PC-3 (cell line): Measurements from ENCODE around the gene RALA. TPM values are rescaled to one million over a fixed set of nuclear protein-coding genes. Genes with fewer than 3 reads are reported as not detected.

Experiments used
- ATAC-seq: fragments of 200-7000 bp; cut with Tn5 transposase; 2 replicates; pipeline ENCODE4 v1.9.1; 2020; ENCODE audit warnings: mild to moderate bottlenecking, moderate library complexity
- BruUV-seq: library from RNA; stranded (reverse); fragments of 400-500 nt; replicated peaks from 2 replicates; lab custom pipeline; 2021; lab: Mats Ljungman, UMichigan
- CTCF ChIA-PET: fragments of 300-600 bp; sonication (Branson Sonifier 250); formaldehyde crosslinking; loops from one replicate; lab custom pipeline; 2022; ENCODE audit warnings: antibody characterized with exemption; lab: Charles Lee
- POLR2A ChIA-PET: fragments of 300-600 bp; sonication (Branson Sonifier 250); formaldehyde crosslinking; loops from one replicate; lab custom pipeline; 2022; ENCODE audit warnings: antibody characterized with exemption; ENCODE audit not compliant: unreplicated experiment; lab: Charles Lee
- DNase-seq: peaks from one replicate; pipeline ENCODE4 v3.0.0-alpha.2; 2015
- H2AFZ ChIP-seq: fragments of 300-600 bp; sonication (generic); 2 replicates; pipeline ENCODE4 v1.6.0; 2016; ENCODE audit warnings: antibody characterized with exemption, low read length
- H3F3A ChIP-seq: fragments of 300-600 bp; sonication (generic); one replicate; pipeline ENCODE4 v1.6.0; 2017; ENCODE audit warnings: antibody characterized with exemption, low read length, control low read depth, mild to moderate bottlenecking; ENCODE audit not compliant: unreplicated experiment
- H3K27ac ChIP-seq: fragments of 300-600 bp; sonication (generic); 2 replicates; pipeline ENCODE4 v1.5.1; 2016; ENCODE audit warnings: mild to moderate bottlenecking, low read length
- H3K27me3 ChIP-seq: fragments of 300-600 bp; sonication (generic); 2 replicates; pipeline ENCODE4 v1.6.1; 2016; ENCODE audit warnings: low read length, mixed read lengths
- H3K36me3 ChIP-seq: fragments of 300-600 bp; sonication (generic); 2 replicates; pipeline ENCODE4 v1.6.1; 2016; ENCODE audit warnings: low read depth, mixed run types, low read length, mixed read lengths
- H3K4me1 ChIP-seq: fragments of 300-600 bp; sonication (generic); 2 replicates; pipeline ENCODE4 v1.5.1; 2016; ENCODE audit warnings: low read length; ENCODE audit not compliant: insufficient read depth
- H3K4me2 ChIP-seq: fragments of 300-600 bp; sonication (generic); 2 replicates; pipeline ENCODE4 v1.6.0; 2016; ENCODE audit warnings: low read length
- H3K4me3 ChIP-seq: fragments of 300-600 bp; sonication (generic); 2 replicates; pipeline ENCODE4 v1.5.1; 2016; ENCODE audit warnings: mild to moderate bottlenecking, low read length, mixed read lengths
- H3K79me2 ChIP-seq: fragments of 300-600 bp; sonication (generic); 2 replicates; pipeline ENCODE4 v1.6.1; 2017; ENCODE audit warnings: low read length, mixed read lengths
- H3K9ac ChIP-seq: fragments of 300-600 bp; sonication (generic); 2 replicates; pipeline ENCODE4 v1.6.0; 2016; ENCODE audit warnings: mild to moderate bottlenecking, low read length
- H3K9me2 ChIP-seq: fragments of 300-600 bp; sonication (generic); replicated peaks from 2 replicates; pipeline ENCODE4 v1.6.1; 2016; ENCODE audit warnings: mixed run types, low read length, mixed read lengths
- H3K9me3 ChIP-seq: fragments of 300-600 bp; sonication (generic); 2 replicates; pipeline ENCODE4 v1.6.1; 2016; ENCODE audit warnings: low read length, mixed read lengths
- H4K20me1 ChIP-seq: fragments of 300-600 bp; sonication (generic); 2 replicates; pipeline ENCODE4 v1.6.1; 2016; ENCODE audit warnings: low read length, mixed read lengths
- CTCF ChIP-seq: fragments of 300-600 bp; sonication (generic); conservative IDR thresholded peaks from 2 replicates; pipeline ENCODE4 v1.5.1; 2017; ENCODE audit warnings: antibody characterized with exemption, low read depth, mild to moderate bottlenecking, low read length
- EZH2 ChIP-seq: fragments of 300-600 bp; sonication (generic); IDR thresholded peaks from one replicate; pipeline ENCODE4 v1.6.1; 2017; ENCODE audit warnings: antibody characterized with exemption, mild to moderate bottlenecking, low read length; ENCODE audit not compliant: unreplicated experiment
- EZH2phosphoT487 ChIP-seq: fragments of 300-600 bp; sonication (generic); IDR thresholded peaks from 2 replicates; pipeline ENCODE4 v1.6.1; 2018; ENCODE audit warnings: mild to moderate bottlenecking, antibody characterized with exemption, low read length, borderline replicate concordance
- intact Hi-C: fragments of 100-400 bp; cut with micrococcal nuclease; formaldehyde crosslinking; loops from 2 replicates; pipeline ENCODE4 v1.9.0; 2023
- total RNA-seq: library from RNA; depleted of rRNA; stranded (reverse); fragments of >200 nt; gene quantifications from 2 replicates; pipeline ENCODE4 v1.2.3, GENCODE V29; 2014

Gene RALA
- total RNA-seq, 1 experiment from 2014 or later, result 12.9 TPM

GRCh38 chr7:39616138-39616537 lies 7.2 kb upstream of the RALA start:
- H4K20me1 ChIP-seq, result no peaks in the 10 kb centered on the region
- no peak overlapping the region for H3K9ac ChIP-seq
- H3K4me1 ChIP-seq, result peaks cover 21% of the 10 kb centered on the region
- H3K27me3 ChIP-seq, result no peaks in the 10 kb centered on the region
- no peak overlapping the region for H3K4me2 ChIP-seq
- H2AFZ ChIP-seq, result no peak overlapping the region
- H3K9me3 ChIP-seq, result no peaks in the 10 kb centered on the region
- DNase-seq (peak; percentile 39), ATAC-seq (peak; percentile 56)
- TF ChIP-seq EZH2 (no peak), CTCF (no peak), EZH2phosphoT487 (no peak)
- no peaks in the 10 kb centered on the region for H3F3A ChIP-seq
- CTCF ChIA-PET, result no interaction called here
- intact Hi-C loops, result no loop called here
- H3K36me3 ChIP-seq, result no peaks in the 10 kb centered on the region
- no peak overlapping the region for H3K4me3 ChIP-seq
- H3K79me2 ChIP-seq, result no peaks in the 10 kb centered on the region
- no TSS peak for BruUV-seq
- no peak overlapping the region for H3K27ac ChIP-seq
- H3K9me2 ChIP-seq, result no peaks in the 10 kb centered on the region
- POLR2A ChIA-PET, result interaction anchor here (0.6 to 0.7 kb wide), 2 partner anchors 15 to 109 kb away, joined by 5 read pairs; no protein-coding TSS in a partner anchor

GRCh38 chr7:39617005-39617404 lies 6.4 kb upstream of the RALA start:
- Histone ChIP-seq H3K4me2 (no peak overlapping the region), H3K79me2 (peaks cover 1% of the 10 kb centered on the region; the same call in 1 of the 2 replicates), H3K27me3 (no peaks in the 10 kb centered on the region), H3K9ac (no peak overlapping the region), H3K9me3 (no peaks in the 10 kb centered on the region), H3K27ac (no peak overlapping the region), H3K4me3 (no peak overlapping the region), H3K9me2 (no peaks in the 10 kb centered on the region), H3K36me3 (no peaks in the 10 kb centered on the region), H3F3A (peaks cover 2% of the 10 kb centered on the region), H3K4me1 (peaks cover 28% of the 10 kb centered on the region), H2AFZ (no peak overlapping the region), H4K20me1 (no peaks in the 10 kb centered on the region)
- BruUV-seq, result no TSS peak
- CTCF ChIA-PET, result no interaction called here
- DNase-seq (peak; percentile 41), ATAC-seq (no peak)
- TF ChIP-seq EZH2phosphoT487, result no peak
- no peak for TF ChIP-seq CTCF
- no peak for TF ChIP-seq EZH2
- intact Hi-C loops, result no loop called here
- POLR2A ChIA-PET, result no interaction called here

- H3K9me3 ChIP-seq, result no peaks in the 10 kb centered on the region
- intact Hi-C loops, result no loop called here
- H3K36me3 ChIP-seq, result no peaks in the 10 kb centered on the region
- H2AFZ ChIP-seq, result no peak overlapping the region
- no peak overlapping the region for H3K9ac ChIP-seq
- no TSS peak for BruUV-seq
- no peaks in the 10 kb centered on the region for H3K9me2 ChIP-seq
- DNase-seq, result no peak
- H3F3A ChIP-seq, result peaks cover 4% of the 10 kb centered on the region
- peaks cover 16% of the 10 kb centered on the region for H3K79me2 ChIP-seq
- no peak overlapping the region for H3K27ac ChIP-seq
- no peaks in the 10 kb centered on the region for H4K20me1 ChIP-seq
- ChIA-PET CTCF (no interaction called here), POLR2A (interaction anchor here (0.6 kb wide), 1 partner anchor 378 kb away, joined by 3 read pairs; no protein-coding TSS in a partner anchor)
- TF ChIP-seq EZH2 (no peak), EZH2phosphoT487 (no peak), CTCF (no peak)
- peaks cover 37% of the 10 kb centered on the region for H3K4me1 ChIP-seq
- no peak overlapping the region for H3K4me2 ChIP-seq
- no peak overlapping the region for H3K4me3 ChIP-seq
- ATAC-seq, result no peak
- H3K27me3 ChIP-seq, result no peaks in the 10 kb centered on the region
These were observed 4.5 kb upstream of the RALA start for GRCh38 chr7:39618868-39619267.
